H9 (cell line): ENCODE data around the gene MYH11. TPM values are rescaled to one million over a fixed set of nuclear protein-coding genes. Genes with fewer than 3 reads are reported as not detected.

Source experiments
- DNase-seq: peaks from one replicate; pipeline ENCODE4 v3.0.0-alpha.2; 2017
- H2AFZ ChIP-seq: one replicate; pipeline ENCODE4 v1.6.1; 2013; ENCODE audit warnings: mild to moderate bottlenecking, low read length, control low read depth, moderate library complexity
- H2AK5ac ChIP-seq: 2 replicates; pipeline ENCODE4 v1.6.1; 2013; ENCODE audit warnings: low read length, control low read depth, mixed read lengths; ENCODE audit not compliant: insufficient read length
- H2BK120ac ChIP-seq: one replicate; pipeline ENCODE4 v1.6.1; 2013; ENCODE audit warnings: low read depth, mild to moderate bottlenecking, low read length, control low read depth, inconsistent platforms; ENCODE audit not compliant: poor library complexity, severe bottlenecking
- H2BK12ac ChIP-seq: 2 replicates; pipeline ENCODE4 v1.6.1; 2013; ENCODE audit warnings: low read length, control low read depth, mixed read lengths, low read depth; ENCODE audit not compliant: insufficient read length
- H2BK15ac ChIP-seq: 2 replicates; pipeline ENCODE4 v1.6.1; 2013; ENCODE audit warnings: low read depth, low read length, control low read depth
- H2BK20ac ChIP-seq: one replicate; pipeline ENCODE4 v1.6.1; 2013; ENCODE audit warnings: low read depth, mild to moderate bottlenecking, low read length, control low read depth, inconsistent platforms; ENCODE audit not compliant: poor library complexity, severe bottlenecking
- H2BK5ac ChIP-seq: 2 replicates; pipeline ENCODE4 v1.6.1; 2013; ENCODE audit warnings: low read length, control low read depth, mixed read lengths; ENCODE audit not compliant: insufficient read length
- H3K14ac ChIP-seq: 2 replicates; pipeline ENCODE4 v1.6.1; 2013; ENCODE audit warnings: low read length, control low read depth; ENCODE audit not compliant: insufficient read depth
- H3K18ac ChIP-seq: 2 replicates; pipeline ENCODE4 v1.6.1; 2013; ENCODE audit warnings: low read depth, mild to moderate bottlenecking, mixed read lengths, low read length, control low read depth; ENCODE audit not compliant: insufficient read length
- H3K23ac ChIP-seq: 2 replicates; pipeline ENCODE4 v1.6.1; 2013; ENCODE audit warnings: low read length, control low read depth, mixed read lengths, low read depth; ENCODE audit not compliant: insufficient read length
- H3K23me2 ChIP-seq: 2 replicates; pipeline ENCODE4 v1.6.1; 2013; ENCODE audit warnings: low read depth, mild to moderate bottlenecking, mixed read lengths, low read length, control low read depth; ENCODE audit not compliant: insufficient read length, poor library complexity, severe bottlenecking
- H3K27ac ChIP-seq: 2 replicates; pipeline ENCODE4 v1.5.1; 2013; ENCODE audit warnings: low read length, control low read depth, mixed read lengths, low read depth; ENCODE audit not compliant: insufficient read length
- H3K27me3 ChIP-seq: 2 replicates; pipeline ENCODE4 v1.6.1; 2013; ENCODE audit warnings: low read length, control low read depth, inconsistent platforms; ENCODE audit not compliant: insufficient read depth
- H3K4ac ChIP-seq: 2 replicates; pipeline ENCODE4 v1.6.1; 2013; ENCODE audit warnings: low read depth, mild to moderate bottlenecking, control low read depth, inconsistent platforms, low read length, moderate library complexity
- H3K4me1 ChIP-seq: 2 replicates; pipeline ENCODE4 v1.6.1; 2013; ENCODE audit warnings: low read length, control low read depth, inconsistent platforms; ENCODE audit not compliant: insufficient read depth
- H3K4me2 ChIP-seq: 2 replicates; pipeline ENCODE4 v1.6.1; 2013; ENCODE audit warnings: low read length, control low read depth, mixed read lengths; ENCODE audit not compliant: insufficient read length, insufficient read depth
- H3K56ac ChIP-seq: 2 replicates; pipeline ENCODE4 v1.6.1; 2013; ENCODE audit warnings: low read depth, mild to moderate bottlenecking, mixed read lengths, low read length, control low read depth; ENCODE audit not compliant: insufficient read length
- H3K79me1 ChIP-seq: 2 replicates; pipeline ENCODE4 v1.6.1; 2013; ENCODE audit warnings: low read depth, mild to moderate bottlenecking, moderate library complexity, low read length, control low read depth, inconsistent platforms; ENCODE audit not compliant: insufficient read depth, poor library complexity, severe bottlenecking
- H3K79me2 ChIP-seq: 2 replicates; pipeline ENCODE4 v1.6.1; 2013; ENCODE audit warnings: low read length, control low read depth, inconsistent platforms; ENCODE audit not compliant: insufficient read depth
- H3K9ac ChIP-seq: 2 replicates; pipeline ENCODE4 v1.6.1; 2013; ENCODE audit warnings: low read length, control low read depth, mixed read lengths; ENCODE audit not compliant: insufficient read length; ENCODE audit errors: extremely low read depth
- H3K9me3 ChIP-seq: one replicate; pipeline ENCODE4 v1.6.1; 2013; ENCODE audit warnings: low read depth, low read length, inconsistent platforms; ENCODE audit not compliant: control insufficient read depth
- H3T11ph ChIP-seq: one replicate; pipeline ENCODE4 v1.6.1; 2013; ENCODE audit warnings: mild to moderate bottlenecking, low read length, control low read depth, inconsistent platforms
- H4K20me1 ChIP-seq: one replicate; pipeline ENCODE4 v1.6.1; 2013; ENCODE audit not compliant: control insufficient read depth, insufficient read length, insufficient read depth
- H4K5ac ChIP-seq: 2 replicates; pipeline ENCODE4 v1.6.1; 2013; ENCODE audit warnings: low read depth, mild to moderate bottlenecking, mixed read lengths, low read length, control low read depth; ENCODE audit not compliant: insufficient read length
- H4K8ac ChIP-seq: replicated peaks from 2 replicates; pipeline ENCODE4 v1.6.1; 2013; ENCODE audit warnings: low read length, control low read depth, mixed read lengths, low read depth; ENCODE audit not compliant: insufficient read length
- H4K91ac ChIP-seq: 2 replicates; pipeline ENCODE4 v1.6.1; 2013; ENCODE audit warnings: low read depth, mild to moderate bottlenecking, moderate library complexity, mixed read lengths, low read length, control low read depth; ENCODE audit not compliant: insufficient read length
- H3K27ac Mint-ChIP-seq, 3 experiments: 2 replicates in 2 of 3; 3 replicates in 1 of 3; pipeline ENCODE4 v1.8.0; 2020 to 2021; ENCODE audit warnings: mixed read lengths in 3 of 3, mild to moderate bottlenecking in 1 of 3, moderate library complexity in 1 of 3
- H3K27me3 Mint-ChIP-seq: 2 replicates; pipeline ENCODE4 v1.8.0; 2021; ENCODE audit warnings: low read depth, mild to moderate bottlenecking, moderate library complexity, mixed read lengths
- H3K36me3 Mint-ChIP-seq, 3 experiments: 2 replicates in 2 of 3; 3 replicates in 1 of 3; pipeline ENCODE4 v1.8.0; 2020 to 2021; ENCODE audit warnings: low read depth in 3 of 3, mixed read lengths in 3 of 3; ENCODE audit not compliant: insufficient read depth in 1 of 3
- H3K4me1 Mint-ChIP-seq, 2 experiments: 2 replicates each; pipeline ENCODE4 v1.8.0; 2020; ENCODE audit warnings: mixed read lengths in 2 of 2
- H3K4me3 Mint-ChIP-seq, 2 experiments: 2 replicates in 1 of 2; 3 replicates in 1 of 2; pipeline ENCODE4 v1.8.0; 2020 to 2021; ENCODE audit warnings: mild to moderate bottlenecking in 2 of 2, mixed read lengths in 2 of 2, moderate library complexity in 1 of 2
- H3K9me3 Mint-ChIP-seq, 2 experiments: 2 replicates in 1 of 2; 3 replicates in 1 of 2; pipeline ENCODE4 v1.8.0; 2020; ENCODE audit warnings: mild to moderate bottlenecking in 2 of 2, mixed read lengths in 2 of 2, moderate library complexity in 1 of 2
- CTCF ChIP-seq: fragments of 200-600 bp; sonication (generic); conservative IDR thresholded peaks from 3 replicates; pipeline ENCODE4 v1.8.0; 2021; ENCODE audit warnings: antibody characterized with exemption, mild to moderate bottlenecking
- WGBS: extraction: QIAGEN DNeasy Blood & Tissue Kit; methylation state at CpG from one replicate; pipeline ENCODE4 v1.1.7; 2013; ENCODE audit warnings: missing lambda C conversion rate, low lambda C conversion rate, mixed read lengths; ENCODE audit not compliant: insufficient read length; ENCODE audit errors: extremely low coverage; 5-methylcytosine and 5-hydroxymethylcytosine counted together
- total RNA-seq: library from RNA; stranded (reverse); gene quantifications from 2 replicates; pipeline ENCODE4 v1.2.1, GENCODE V29; 2021

Gene MYH11
- total RNA-seq, 1 experiment from 2014 or later, result 0.42 TPM

- H3K4ac ChIP-seq, result no peak overlapping the region
These were observed 120.3 kb downstream of the MYH11 start for GRCh38 chr16:15736529-15736928.

More at GRCh38 chr16:15736529-15736928, 120.3 kb downstream of the MYH11 start:
- Histone ChIP-seq H4K8ac (no peak overlapping the region), H3K4me1 (no peaks in the 10 kb centered on the region), H3K23ac (no peak overlapping the region), H2BK5ac (no peak overlapping the region), H2BK20ac (no peak overlapping the region), H2AFZ (no peak overlapping the region), H3K79me1 (no peaks in the 10 kb centered on the region), H3K4me2 (no peak overlapping the region), H2BK120ac (no peak overlapping the region), H3K9ac (no peak overlapping the region), H3K27me3 (no peaks in the 10 kb centered on the region), H4K5ac (no peak overlapping the region), H3K27ac (no peak overlapping the region), H3K18ac (no peak overlapping the region), H2AK5ac (no peak overlapping the region), H2BK12ac (no peak overlapping the region), H3T11ph (no peak overlapping the region), H3K14ac (no peak overlapping the region), H4K91ac (no peak overlapping the region), H4K20me1 (no peaks in the 10 kb centered on the region), H2BK15ac (no peak overlapping the region), H3K9me3 (no peaks in the 10 kb centered on the region), H3K23me2 (no peaks in the 10 kb centered on the region), H3K56ac (no peak overlapping the region), H3K79me2 (no peaks in the 10 kb centered on the region)
- peaks cover 9 to 20% of the 10 kb centered on the region in 2 experiments for H3K4me1 Mint-ChIP-seq
- peak overlapping the region in 2 of 3 experiments; percentile 50 to 75; a peak in 4 of 7 replicates for H3K27ac Mint-ChIP-seq
- no peaks in the 10 kb centered on the region for H3K9me3 Mint-ChIP-seq
- H3K4me3 Mint-ChIP-seq, result no peak overlapping the region
- no CpG with 5 or more reads among the region's 7 CpGs for WGBS
- no peak for TF ChIP-seq CTCF
- H3K27me3 Mint-ChIP-seq, result no peaks in the 10 kb centered on the region
- no peaks in the 10 kb centered on the region for H3K36me3 Mint-ChIP-seq
- no peak for DNase-seq
